ENCODE data around the gene DYRK1A.

Gene DYRK1A

GRCh38 chr21:37467082-37467481 lies 100.5 kb downstream of the DYRK1A start:
- TF ChIP-seq CTCF (IDR thresholded peaks at IDR 0.05; ENCODE audit: low read depth, low read length, missing control alignments) = no peak
- no peak overlapping the region for H3K4me3 ChIP-seq (replicated peaks; ENCODE audit: low read depth, low read length)

GRCh38 chr21:37468909-37469308 lies 102.3 kb downstream of the DYRK1A start:
- TF ChIP-seq CTCF (IDR thresholded peaks at IDR 0.05; ENCODE audit: low read depth, low read length, missing control alignments) = no peak
- DNase-seq (ENCODE audit: extremely low read depth, low read depth) = no peak
- H3K4me3 ChIP-seq (replicated peaks; ENCODE audit: low read depth, low read length) = no peak overlapping the region

More at GRCh38 chr21:37467082-37467481, 100.5 kb downstream of the DYRK1A start:
- no peak for DNase-seq (ENCODE audit: extremely low read depth, low read depth)

- DNase-seq (ENCODE audit: extremely low read depth, low read depth) = no peak
- H3K4me3 ChIP-seq (replicated peaks; ENCODE audit: low read depth, low read length) = no peak overlapping the region
- no peak for TF ChIP-seq CTCF (IDR thresholded peaks at IDR 0.05; ENCODE audit: low read depth, low read length, missing control alignments)
These were observed 102.9 kb downstream of the DYRK1A start for GRCh38 chr21:37469441-37469840.

- TF ChIP-seq CTCF (IDR thresholded peaks at IDR 0.05; ENCODE audit: low read depth, low read length, missing control alignments) = no peak
- no peak overlapping the region for H3K4me3 ChIP-seq (replicated peaks; ENCODE audit: low read depth, low read length)
- DNase-seq (ENCODE audit: extremely low read depth, low read depth) = no peak
These were observed 106.0 kb downstream of the DYRK1A start for GRCh38 chr21:37472581-37472980.

- DNase-seq (ENCODE audit: extremely low read depth, low read depth) = no peak
- no peak for TF ChIP-seq CTCF (IDR thresholded peaks at IDR 0.05; ENCODE audit: low read depth, low read length, missing control alignments)
- H3K4me3 ChIP-seq (replicated peaks; ENCODE audit: low read depth, low read length) = no peak overlapping the region
These were observed 106.9 kb downstream of the DYRK1A start for GRCh38 chr21:37473491-37473890.

- no peak for DNase-seq (ENCODE audit: extremely low read depth, low read depth)
- no peak for TF ChIP-seq CTCF (IDR thresholded peaks at IDR 0.05; ENCODE audit: low read depth, low read length, missing control alignments)
- H3K4me3 ChIP-seq (replicated peaks; ENCODE audit: low read depth, low read length) = no peak overlapping the region
These were observed 107.8 kb downstream of the DYRK1A start for GRCh38 chr21:37474342-37474741.

- DNase-seq (ENCODE audit: extremely low read depth, low read depth) = no peak
- no peak overlapping the region for H3K4me3 ChIP-seq (replicated peaks; ENCODE audit: low read depth, low read length)
- no peak for TF ChIP-seq CTCF (IDR thresholded peaks at IDR 0.05; ENCODE audit: low read depth, low read length, missing control alignments)
These were observed 108.8 kb downstream of the DYRK1A start for GRCh38 chr21:37475186-37475868.
